ENCODE results near the gene GGNBP2.

DNA sequence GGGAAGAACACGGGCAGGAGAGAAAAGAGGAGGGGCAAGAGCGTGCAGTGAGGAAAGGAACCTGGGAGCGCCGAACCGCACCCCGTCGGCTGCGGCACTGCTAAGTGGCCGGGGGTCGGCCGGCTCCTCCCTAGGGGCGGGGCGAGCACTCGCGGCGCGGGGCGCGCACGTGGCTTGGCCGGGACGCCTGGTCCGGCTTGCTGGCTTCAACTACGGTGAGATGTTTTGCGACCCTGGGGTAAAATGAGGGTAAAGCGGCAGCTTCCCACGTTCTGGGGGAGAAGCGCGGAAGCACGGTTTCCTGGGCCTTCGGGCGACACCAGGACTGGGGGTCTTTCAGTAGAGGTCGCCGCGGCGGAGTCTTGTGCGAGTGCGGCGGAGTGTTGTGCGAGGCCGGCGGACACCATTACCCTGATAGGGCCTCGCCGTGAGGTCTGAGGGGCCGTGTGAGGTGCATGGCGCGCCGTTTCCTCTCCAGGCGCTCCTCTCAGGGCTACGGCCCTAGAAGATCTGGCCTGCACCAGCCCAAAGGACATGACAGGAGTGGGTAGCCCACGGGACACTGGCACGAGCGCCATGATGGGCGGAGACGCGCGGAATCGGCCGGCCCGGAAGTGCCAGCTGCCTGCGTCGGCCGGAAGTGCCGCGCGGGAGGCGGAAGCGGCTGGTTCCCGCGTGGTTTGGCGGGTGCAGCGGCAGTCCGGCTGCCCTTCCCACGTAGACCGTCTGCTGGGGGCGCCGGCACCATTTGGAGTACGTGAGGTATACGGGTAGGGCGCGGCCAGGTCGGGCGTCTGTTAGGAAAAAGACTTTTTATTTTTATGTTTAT lies 9.7 kb upstream of the GGNBP2 start, which contains the start of the genes MYO19 and PIGW:
- TF ChIP-seq CTCF (IDR thresholded peaks at IDR 0.05) (no peak), EP300 (IDR thresholded peaks at IDR 0.05; ENCODE audit: low read depth) (no peak), POLR2A (IDR thresholded peaks at IDR 0.05) (peak; percentile 90), POLR2AphosphoS5 (IDR thresholded peaks at IDR 0.05) (peak; percentile 81 to 97 (median 96))

Measured in transverse colon (tissue), 4 donors.